ENCODE measurements around the gene CNTNAP2. TPM values are rescaled to one million over a fixed set of nuclear protein-coding genes. Genes with fewer than 3 reads are reported as not detected.
"Not testable (repeated sequence)": the region's sequence is repeated elsewhere in the genome, so short reads cannot be mapped to it uniquely, and the experiment has no call there.

CNTNAP2 gene
- total and polyA plus RNA-seq, 7 donors = 0.60 to 2.4 (median 1.7) TPM

GRCh38 chr7:148325208-148325607 is 2208.6 kb downstream of the CNTNAP2 start:
- 57 to 76% methylated on average over 3 of the region's 3 CpGs for WGBS, 2 donors
- Histone ChIP-seq H3K4me1 (no peaks in the 10 kb centered on the region), H3K27me3 (no peaks in the 10 kb centered on the region), H3K9me3 (no peaks in the 10 kb centered on the region), H3K4me3 (no peak overlapping the region), H3K27ac (no peak overlapping the region), H3K36me3 (no peaks in the 10 kb centered on the region)
- no peak for TF ChIP-seq POLR2A (IDR thresholded peaks at IDR 0.05)
- TF ChIP-seq CTCF (IDR thresholded peaks at IDR 0.05) = no peak
- no peak for TF ChIP-seq POLR2AphosphoS5 (IDR thresholded peaks at IDR 0.05)
- no peak for TF ChIP-seq EP300 (IDR thresholded peaks at IDR 0.05)
- no peak for DNase-seq
- intact Hi-C loops (cut with DNase I) = no loop called here

GRCh38 chr7:148327379-148327778 is 2210.8 kb downstream of the CNTNAP2 start:
- TF ChIP-seq EP300 (IDR thresholded peaks at IDR 0.05) = no peak
- no peak for TF ChIP-seq CTCF (IDR thresholded peaks at IDR 0.05)
- TF ChIP-seq POLR2AphosphoS5 (IDR thresholded peaks at IDR 0.05) = no peak
- TF ChIP-seq POLR2A (IDR thresholded peaks at IDR 0.05) = no peak
- DNase-seq = no peak
- Histone ChIP-seq H3K4me1 (no peaks in the 10 kb centered on the region), H3K27me3 (no peaks in the 10 kb centered on the region), H3K4me3 (no peak overlapping the region), H3K9me3 (no peaks in the 10 kb centered on the region), H3K36me3 (no peaks in the 10 kb centered on the region), H3K27ac (no peak overlapping the region)
- intact Hi-C loops (cut with DNase I) = no loop called here
- 29 to 62% methylated on average over 1 of the region's 1 CpG for WGBS, 2 donors

- TF ChIP-seq EP300 (IDR thresholded peaks at IDR 0.05) = no peak
- TF ChIP-seq CTCF (IDR thresholded peaks at IDR 0.05) = no peak
- TF ChIP-seq POLR2A (IDR thresholded peaks at IDR 0.05) = no peak
- TF ChIP-seq POLR2AphosphoS5 (IDR thresholded peaks at IDR 0.05) = no peak
- H3K27me3 ChIP-seq = peaks cover 0 to 5% (median 0%) of the 10 kb centered on the region in 3 donors
- H3K27ac ChIP-seq = no peak overlapping the region
- H3K36me3 ChIP-seq = no peaks in the 10 kb centered on the region
- intact Hi-C loops (cut with DNase I) = no loop called here
- no peak overlapping the region for H3K4me3 ChIP-seq
- DNase-seq = no peak
- H3K4me1 ChIP-seq = no peaks in the 10 kb centered on the region
- no peaks in the 10 kb centered on the region for H3K9me3 ChIP-seq
- 83 to 92% methylated on average over 5 of the region's 5 CpGs for WGBS, 2 donors
Measured at GRCh38 chr7:148328906-148329305, 2212.3 kb downstream of the CNTNAP2 start.

- TF ChIP-seq CTCF (IDR thresholded peaks at IDR 0.05) (no peak), EP300 (IDR thresholded peaks at IDR 0.05) (no peak), POLR2A (IDR thresholded peaks at IDR 0.05) (no peak), POLR2AphosphoS5 (IDR thresholded peaks at IDR 0.05) (no peak)
- WGBS, 2 donors = 90 to 94% methylated on average over 15 of the region's 15 CpGs
- Histone ChIP-seq H3K36me3 (no peaks in the 10 kb centered on the region), H3K4me1 (no peaks in the 10 kb centered on the region), H3K9me3 (no peaks in the 10 kb centered on the region), H3K27me3 (peaks cover 0 to 15% (median 9%) of the 10 kb centered on the region in 3 donors), H3K27ac (no peak overlapping the region), H3K4me3 (no peak overlapping the region)
- no peak for DNase-seq
- intact Hi-C loops (cut with DNase I) = no loop called here
Measured at GRCh38 chr7:148330124-148330818, 2213.7 kb downstream of the CNTNAP2 start.

- intact Hi-C loops (cut with DNase I) = no loop called here
Measured at GRCh38 chr7:148330822-148331221, 2214.2 kb downstream of the CNTNAP2 start.

GRCh38 chr7:148331456-148331855 is 2214.9 kb downstream of the CNTNAP2 start:
- intact Hi-C loops (cut with DNase I); H3K9me3 ChIP-seq; H3K36me3 ChIP-seq; H3K4me3 ChIP-seq; H3K27ac ChIP-seq; H3K4me1 ChIP-seq: not testable (repeated sequence)
- H3K27me3 ChIP-seq = peaks cover 0 to 27% (median 15%) of the 10 kb centered on the region in 3 donors
- peak; percentile 73 for DNase-seq
- WGBS, 2 donors = 82% methylated on average over 11 of the region's 11 CpGs

More at GRCh38 chr7:148330822-148331221, 2214.2 kb downstream of the CNTNAP2 start:
- Histone ChIP-seq H3K27ac (no peak overlapping the region), H3K27me3 (peaks cover 0 to 21% (median 13%) of the 10 kb centered on the region in 3 donors), H3K9me3 (no peaks in the 10 kb centered on the region), H3K36me3 (no peaks in the 10 kb centered on the region), H3K4me3 (no peak overlapping the region), H3K4me1 (no peaks in the 10 kb centered on the region)
- WGBS, 2 donors = 91 to 97% methylated on average over 9 of the region's 9 CpGs
- TF ChIP-seq CTCF (IDR thresholded peaks at IDR 0.05) (no peak), EP300 (IDR thresholded peaks at IDR 0.05) (no peak), POLR2AphosphoS5 (IDR thresholded peaks at IDR 0.05) (no peak), POLR2A (IDR thresholded peaks at IDR 0.05) (no peak)
- no peak for DNase-seq
